Transverse colon (tissue), 4 donors: ENCODE results near the gene FNDC3B.

Experiments used
- POLR2A ChIP-seq: fragments of 450-650 bp; IDR thresholded peaks from one replicate; pipeline ENCODE4 v1.6.1; 2016; ENCODE audit warnings: antibody characterized with exemption, mild to moderate bottlenecking, moderate library complexity
- POLR2AphosphoS5 ChIP-seq, 3 donors: sonication (generic); formaldehyde crosslinking; IDR thresholded peaks; one replicate each; pipeline ENCODE4 v1.6.1; 2016; ENCODE audit warnings: antibody characterized with exemption in 3 of 3
- TF ChIP-seq, protein P1 (sequence below), 5 experiments: fragments of 200-600 bp in 3 of 5; fragments of 450-650 bp in 2 of 5; sonication (generic) in 3 of 5; IDR thresholded peaks; 1 replicate in 2 of 5; 2 replicates in 3 of 5; pipeline ENCODE4 v1.5.1; 2016 to 2017; ENCODE audit warnings: antibody characterized with exemption in 5 of 5, inconsistent platforms in 3 of 5, mild to moderate bottlenecking in 2 of 5, moderate library complexity in 1 of 5

DNA sequence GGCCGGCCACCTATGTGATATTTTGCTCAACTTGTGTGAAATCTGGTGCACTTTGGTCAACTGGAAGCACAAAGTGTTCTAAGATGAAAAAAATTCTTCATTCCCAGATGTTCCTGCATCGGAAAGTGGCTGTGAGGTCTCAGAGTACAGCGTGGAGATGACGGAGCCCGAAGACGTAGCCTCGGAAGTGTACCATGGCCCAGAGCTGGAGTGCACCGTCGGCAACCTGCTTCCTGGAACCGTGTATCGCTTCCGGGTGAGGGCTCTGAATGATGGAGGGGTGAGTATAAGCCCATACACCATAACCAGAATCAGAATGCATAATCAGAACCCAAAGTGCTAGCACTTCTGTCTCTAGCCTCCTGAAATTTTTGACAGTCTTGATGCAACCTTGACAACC lies 304.6 kb downstream of the FNDC3B start:
- TF ChIP-seq, protein P1, sequence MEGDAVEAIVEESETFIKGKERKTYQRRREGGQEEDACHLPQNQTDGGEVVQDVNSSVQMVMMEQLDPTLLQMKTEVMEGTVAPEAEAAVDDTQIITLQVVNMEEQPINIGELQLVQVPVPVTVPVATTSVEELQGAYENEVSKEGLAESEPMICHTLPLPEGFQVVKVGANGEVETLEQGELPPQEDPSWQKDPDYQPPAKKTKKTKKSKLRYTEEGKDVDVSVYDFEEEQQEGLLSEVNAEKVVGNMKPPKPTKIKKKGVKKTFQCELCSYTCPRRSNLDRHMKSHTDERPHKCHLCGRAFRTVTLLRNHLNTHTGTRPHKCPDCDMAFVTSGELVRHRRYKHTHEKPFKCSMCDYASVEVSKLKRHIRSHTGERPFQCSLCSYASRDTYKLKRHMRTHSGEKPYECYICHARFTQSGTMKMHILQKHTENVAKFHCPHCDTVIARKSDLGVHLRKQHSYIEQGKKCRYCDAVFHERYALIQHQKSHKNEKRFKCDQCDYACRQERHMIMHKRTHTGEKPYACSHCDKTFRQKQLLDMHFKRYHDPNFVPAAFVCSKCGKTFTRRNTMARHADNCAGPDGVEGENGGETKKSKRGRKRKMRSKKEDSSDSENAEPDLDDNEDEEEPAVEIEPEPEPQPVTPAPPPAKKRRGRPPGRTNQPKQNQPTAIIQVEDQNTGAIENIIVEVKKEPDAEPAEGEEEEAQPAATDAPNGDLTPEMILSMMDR (IDR thresholded peaks at IDR 0.05) = no peak
- no peak for TF ChIP-seq POLR2AphosphoS5 (IDR thresholded peaks at IDR 0.05)
- TF ChIP-seq POLR2A = no peak
